Memory B cell (primary cell): ENCODE measurements around the gene FAHD1.

Experiments
- ATAC-seq: fragments of 150-1000 bp; cut with Tn5 transposase; 2 replicates; pipeline ENCODE4 v1.10.0; 2021; ENCODE audit warnings: low read depth, mild to moderate bottlenecking, moderate library complexity
- DNase-seq, 2 donors: peaks; one replicate each; pipeline ENCODE4 v3.0.0; 2022; ENCODE audit warnings: low spot score in 2 of 2
- H3K27ac Mint-ChIP-seq: one replicate; pipeline ENCODE4 v1.8.0; 2022; ENCODE audit warnings: mild to moderate bottlenecking, moderate library complexity, mixed read lengths
- H3K27me3 Mint-ChIP-seq: one replicate; pipeline ENCODE4 v1.8.0; 2022; ENCODE audit warnings: mixed read lengths
- H3K36me3 Mint-ChIP-seq: one replicate; pipeline ENCODE4 v1.8.0; 2022; ENCODE audit warnings: mild to moderate bottlenecking, mixed read lengths
- H3K4me1 Mint-ChIP-seq: one replicate; pipeline ENCODE4 v1.8.0; 2022; ENCODE audit warnings: mixed read lengths
- H3K4me3 Mint-ChIP-seq: one replicate; pipeline ENCODE4 v1.8.0; 2022; ENCODE audit warnings: mild to moderate bottlenecking, moderate library complexity, mixed read lengths
- H3K9me3 Mint-ChIP-seq: one replicate; pipeline ENCODE4 v1.8.0; 2022; ENCODE audit warnings: mixed read lengths

The FAHD1 gene

DNA sequence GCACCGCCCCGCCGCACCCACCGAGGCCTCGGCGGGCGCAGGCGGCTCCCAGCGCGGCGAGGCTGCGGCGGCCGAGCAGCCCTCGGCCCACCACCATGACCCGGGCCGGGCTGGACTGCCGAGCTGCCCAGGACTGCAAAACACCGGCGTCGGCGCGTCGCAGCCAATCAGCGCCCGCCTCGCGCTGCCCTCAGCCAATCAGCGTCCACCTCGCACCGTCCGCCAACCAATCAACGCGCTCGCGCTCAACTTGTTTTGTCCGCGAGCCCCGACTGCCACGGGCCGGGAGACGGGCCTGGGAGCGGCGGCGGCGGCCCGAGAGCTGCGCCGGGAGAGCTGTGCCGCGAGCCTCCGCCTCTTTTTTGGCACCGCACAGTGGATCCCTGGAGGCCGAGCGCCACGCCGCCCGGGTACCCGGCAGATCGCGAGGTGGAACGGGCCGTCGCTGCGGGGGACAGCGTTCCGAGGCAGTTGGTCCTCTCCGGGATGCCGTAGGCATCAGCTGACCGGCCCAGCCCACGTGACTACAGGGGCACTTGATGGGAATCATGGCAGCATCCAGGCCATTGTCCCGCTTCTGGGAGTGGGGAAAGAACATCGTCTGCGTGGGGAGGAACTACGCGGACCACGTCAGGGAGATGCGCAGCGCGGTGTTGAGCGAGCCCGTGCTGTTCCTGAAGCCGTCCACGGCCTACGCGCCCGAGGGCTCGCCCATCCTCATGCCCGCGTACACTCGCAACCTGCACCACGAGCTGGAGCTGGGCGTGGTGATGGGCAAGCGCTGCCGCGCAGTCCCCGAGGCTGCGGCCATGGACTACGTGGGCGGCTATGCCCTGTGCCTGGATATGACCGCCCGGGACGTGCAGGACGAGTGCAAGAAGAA, at the start of gene FAHD1, which contains the start of gene HAGH:
Gene FAHD1, plus strand, starts transcription at position 516 of the 883 bp plus-strand sequence. Its CDS starts 33 bp downstream, at position 549.
Gene HAGH, minus strand, starts transcription at position 135 of the 883 bp plus-strand sequence. Its CDS starts 38 bp downstream, at position 97.
- Mint-ChIP-seq H3K36me3 (no peaks in the 10 kb centered on the region), H3K4me1 (peaks cover 21% of the 10 kb centered on the region)

GRCh38 chr16:1777375-1778199, 49.4 kb upstream of the FAHD1 start:
- no peak for ATAC-seq
- Mint-ChIP-seq H3K4me3 (no peak overlapping the region), H3K27me3 (no peaks in the 10 kb centered on the region), H3K27ac (no peak overlapping the region), H3K9me3 (no peaks in the 10 kb centered on the region), H3K36me3 (peaks cover 2% of the 10 kb centered on the region), H3K4me1 (peaks cover 8% of the 10 kb centered on the region)
- DNase-seq, result no peak

More for the DNA sequence above, at the start of gene FAHD1, which contains the start of gene HAGH:
- H3K9me3 Mint-ChIP-seq, result no peaks in the 10 kb centered on the region
- H3K4me3 Mint-ChIP-seq, result peak within 1 kb of the TSS; percentile 95
- DNase-seq (peak; percentile 90 to 92), ATAC-seq (peak; percentile 83)
- H3K27me3 Mint-ChIP-seq, result no peaks in the 10 kb centered on the region
- H3K27ac Mint-ChIP-seq, result peak within 1 kb of the TSS; percentile 90

- peaks cover 11% of the 10 kb centered on the region for H3K4me1 Mint-ChIP-seq
- H3K9me3 Mint-ChIP-seq, result no peaks in the 10 kb centered on the region
- H3K27me3 Mint-ChIP-seq, result no peaks in the 10 kb centered on the region
- ATAC-seq (no peak), DNase-seq (no peak)
- peaks cover 2% of the 10 kb centered on the region for H3K36me3 Mint-ChIP-seq
- no peak overlapping the region for H3K4me3 Mint-ChIP-seq
- H3K27ac Mint-ChIP-seq, result no peak overlapping the region
These were observed 48.5 kb upstream of the FAHD1 start for GRCh38 chr16:1778200-1779179.

DNA sequence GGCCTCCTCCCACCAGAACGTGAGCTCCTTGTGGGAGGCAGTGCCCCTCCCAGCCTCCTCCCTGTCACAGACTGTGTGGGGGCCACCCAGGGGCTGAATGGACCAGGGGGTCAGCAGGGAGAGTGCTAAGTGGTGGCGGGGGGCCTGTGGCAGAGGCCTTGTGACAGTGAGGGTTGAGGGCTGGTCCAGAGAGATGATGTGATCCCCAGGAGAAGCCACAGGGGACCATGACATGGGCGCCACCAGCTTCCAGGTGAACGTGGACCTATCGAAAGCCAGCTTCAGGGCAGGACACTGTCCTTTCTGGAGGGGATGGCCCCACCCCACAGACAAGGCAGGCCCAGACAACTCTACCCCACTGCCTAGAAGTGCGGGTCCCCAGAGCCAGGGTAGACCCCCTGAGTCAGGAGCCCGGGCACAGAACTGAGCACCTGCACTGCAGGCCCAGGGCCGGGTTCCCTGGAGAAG, 47.7 kb upstream of the FAHD1 start:
- Mint-ChIP-seq H3K27me3 (no peaks in the 10 kb centered on the region), H3K4me3 (no peak overlapping the region), H3K36me3 (peaks cover 2% of the 10 kb centered on the region), H3K4me1 (peaks cover 11% of the 10 kb centered on the region), H3K9me3 (no peaks in the 10 kb centered on the region), H3K27ac (no peak overlapping the region)
- no peak for DNase-seq
- ATAC-seq, result no peak

DNA sequence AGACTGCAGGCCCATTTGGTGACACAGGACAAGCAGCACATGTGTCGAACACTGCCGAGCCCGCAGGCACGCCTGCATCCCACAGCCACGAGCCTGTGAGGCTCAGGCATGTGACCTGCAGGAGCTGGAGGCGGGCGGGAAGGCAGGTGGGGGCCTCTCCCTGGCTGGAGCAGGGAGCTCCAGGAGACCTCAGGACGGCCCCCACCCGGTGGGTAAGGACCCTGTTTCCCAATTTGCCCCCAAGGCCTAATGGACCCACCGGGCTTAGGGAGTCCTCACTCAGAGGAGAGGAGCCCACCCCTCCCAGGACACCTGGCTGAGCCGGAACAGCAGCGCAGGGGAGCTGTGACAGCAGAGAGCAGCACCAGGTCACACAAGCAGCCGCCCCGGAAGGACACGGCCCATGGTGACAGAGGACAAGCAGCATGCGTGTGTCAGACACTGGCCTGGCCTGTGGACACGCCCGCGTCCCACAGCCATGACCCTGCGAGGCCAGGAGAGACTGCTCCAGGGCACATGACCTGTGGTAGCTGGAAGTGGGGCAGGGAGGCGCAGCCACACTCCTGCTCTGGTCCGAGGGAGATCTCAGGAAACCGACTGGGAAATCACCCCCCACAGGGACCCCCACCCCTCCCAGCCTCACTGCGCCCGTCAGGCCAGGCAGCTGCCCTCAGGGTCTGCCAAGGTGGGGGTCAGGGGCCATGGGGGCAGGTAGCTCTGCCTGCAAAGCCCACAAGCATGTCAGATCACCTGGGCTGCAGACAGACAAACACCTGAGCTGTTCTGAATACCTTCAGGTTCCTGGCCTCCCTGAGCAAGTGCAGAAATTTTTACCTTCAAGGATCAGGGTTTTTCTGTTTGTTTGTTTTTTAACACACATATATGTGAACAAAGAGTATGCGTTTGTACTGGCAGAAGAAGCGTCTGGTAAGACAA, 47.0 kb upstream of the FAHD1 start:
- Mint-ChIP-seq H3K36me3 (peaks cover 2% of the 10 kb centered on the region), H3K9me3 (no peaks in the 10 kb centered on the region), H3K4me3 (no peak overlapping the region), H3K4me1 (peaks cover 12% of the 10 kb centered on the region), H3K27ac (no peak overlapping the region), H3K27me3 (no peaks in the 10 kb centered on the region)
- DNase-seq (no peak), ATAC-seq (no peak)

DNA sequence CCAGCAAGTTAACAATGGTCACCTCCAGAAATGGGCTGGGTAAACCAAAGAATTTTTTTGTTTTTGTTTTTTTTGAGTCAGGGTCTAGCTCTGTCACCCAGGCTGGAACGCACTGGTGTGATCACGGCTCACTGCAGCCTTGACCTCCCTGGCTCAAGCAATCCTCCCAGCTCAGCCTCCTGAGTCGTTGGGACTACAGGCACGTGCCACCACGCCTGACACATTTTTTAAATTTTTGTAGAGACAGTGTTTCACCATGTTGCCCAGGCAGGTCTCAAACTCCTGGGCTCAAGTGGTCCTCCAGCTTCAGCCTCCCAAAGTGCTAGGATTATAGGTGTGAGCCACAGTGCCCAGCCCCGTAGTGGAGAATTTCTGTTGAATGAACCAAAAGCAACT, 46.3 kb upstream of the FAHD1 start:
- no peaks in the 10 kb centered on the region for H3K27me3 Mint-ChIP-seq
- peaks cover 13% of the 10 kb centered on the region for H3K4me1 Mint-ChIP-seq
- ATAC-seq (no peak), DNase-seq (no peak)
- peak overlapping the region; percentile 14 for H3K4me3 Mint-ChIP-seq
- no peak overlapping the region for H3K27ac Mint-ChIP-seq
- peaks cover 2% of the 10 kb centered on the region for H3K36me3 Mint-ChIP-seq
- H3K9me3 Mint-ChIP-seq, result no peaks in the 10 kb centered on the region

DNA sequence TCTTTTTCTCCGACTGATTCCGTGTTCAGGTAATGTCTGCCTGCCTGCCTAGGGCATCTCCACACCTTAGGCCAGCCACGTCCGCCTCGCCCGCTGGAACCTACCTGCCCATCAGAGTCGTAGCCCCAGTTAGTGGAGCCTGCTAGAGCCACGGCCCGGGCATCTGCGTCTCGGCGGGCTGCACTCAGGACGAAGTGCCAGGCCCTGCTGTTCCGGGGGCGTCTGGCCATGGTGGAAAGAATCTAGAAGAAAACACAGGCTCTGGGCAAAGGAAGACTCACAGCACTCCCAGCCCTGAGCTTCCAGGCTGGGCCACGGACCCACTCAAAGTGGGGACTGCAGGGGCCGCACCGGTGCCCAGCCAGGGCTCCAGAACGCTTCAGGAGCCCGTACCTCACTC, 45.8 kb upstream of the FAHD1 start:
- ATAC-seq, result no peak
- Mint-ChIP-seq H3K36me3 (peaks cover 2% of the 10 kb centered on the region), H3K9me3 (no peaks in the 10 kb centered on the region), H3K4me1 (peaks cover 13% of the 10 kb centered on the region), H3K4me3 (peak overlapping the region; percentile 83), H3K27ac (peak overlapping the region; percentile 43), H3K27me3 (no peaks in the 10 kb centered on the region)
- peak in 1 of 2 donors; percentile 10 for DNase-seq

- DNase-seq (no peak), ATAC-seq (peak; percentile 8)
- no peaks in the 10 kb centered on the region for H3K27me3 Mint-ChIP-seq
- peaks cover 13% of the 10 kb centered on the region for H3K4me1 Mint-ChIP-seq
- H3K36me3 Mint-ChIP-seq, result peaks cover 2% of the 10 kb centered on the region
- no peaks in the 10 kb centered on the region for H3K9me3 Mint-ChIP-seq
- H3K27ac Mint-ChIP-seq, result peak overlapping the region; percentile 43
- H3K4me3 Mint-ChIP-seq, result peak overlapping the region; percentile 88
These were observed 45.1 kb upstream of the FAHD1 start for GRCh38 chr16:1781758-1782407.

- DNase-seq, result peak; percentile 90 to 94
- Mint-ChIP-seq H3K9me3 (no peaks in the 10 kb centered on the region), H3K36me3 (peaks cover 2% of the 10 kb centered on the region), H3K27ac (peak within 1 kb of the TSS; percentile 43), H3K4me1 (peaks cover 13% of the 10 kb centered on the region), H3K27me3 (no peaks in the 10 kb centered on the region), H3K4me3 (peak within 1 kb of the TSS; percentile 88)
- ATAC-seq, result peak; percentile 84
These were observed 44.4 kb upstream of the FAHD1 start, which contains the start of the genes NUBP2 and SPSB3 for GRCh38 chr16:1782408-1783264. Gene NUBP2 (plus strand): TSS chr16:1782960. CDS start chr16:1783021, 61 bp downstream. Gene SPSB3 (minus strand): TSS chr16:1782571. CDS start chr16:1781483, 1,088 bp downstream.

GRCh38 chr16:1784977-1785845, 41.8 kb upstream of the FAHD1 start:
- ATAC-seq (no peak), DNase-seq (no peak)
- Mint-ChIP-seq H3K27ac (no peak overlapping the region), H3K9me3 (no peaks in the 10 kb centered on the region), H3K36me3 (peaks cover 4% of the 10 kb centered on the region), H3K4me1 (peaks cover 12% of the 10 kb centered on the region), H3K4me3 (peak overlapping the region; percentile 57), H3K27me3 (no peaks in the 10 kb centered on the region)

GRCh38 chr16:1785846-1786170, 41.2 kb upstream of the FAHD1 start:
- DNase-seq (no peak), ATAC-seq (no peak)
- Mint-ChIP-seq H3K4me3 (no peak overlapping the region), H3K4me1 (peaks cover 12% of the 10 kb centered on the region), H3K9me3 (no peaks in the 10 kb centered on the region), H3K36me3 (peaks cover 4% of the 10 kb centered on the region), H3K27me3 (no peaks in the 10 kb centered on the region), H3K27ac (no peak overlapping the region)
